GM18907 (cell line): ENCODE results near the gene ERC1.
"Not testable (repeated sequence)": the region's sequence is repeated elsewhere in the genome, so short reads cannot be mapped to it uniquely, and the experiment has no call there.

ENCODE experiments used
- ATAC-seq: cut with Tn5 transposase; IDR thresholded peaks from one replicate; pipeline ENCODE4 v1.9.1; 2021; ENCODE audit warnings: mild to moderate bottlenecking, moderate library complexity; ENCODE audit not compliant: unreplicated experiment

The ERC1 gene

DNA sequence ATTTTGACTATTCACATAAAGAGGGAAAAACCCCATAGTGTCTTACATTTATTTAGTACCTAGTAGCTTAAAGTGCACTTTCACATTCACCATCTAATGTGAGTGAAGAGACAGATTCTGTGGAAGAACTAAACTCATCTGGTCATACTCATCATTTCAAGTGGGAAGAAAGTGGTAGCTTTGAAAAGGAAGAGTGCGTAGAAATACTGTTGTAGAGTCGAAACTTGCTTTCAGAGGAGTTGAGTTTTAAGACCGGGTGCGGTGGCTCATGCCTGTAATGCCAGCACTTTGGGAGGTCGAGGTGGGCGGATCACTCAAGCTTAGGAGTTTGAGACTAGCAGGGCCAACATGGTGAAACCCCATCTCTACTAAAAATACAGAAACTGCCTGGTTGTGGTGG lies 222.2 kb downstream of the ERC1 start:
- no peak for ATAC-seq

DNA sequence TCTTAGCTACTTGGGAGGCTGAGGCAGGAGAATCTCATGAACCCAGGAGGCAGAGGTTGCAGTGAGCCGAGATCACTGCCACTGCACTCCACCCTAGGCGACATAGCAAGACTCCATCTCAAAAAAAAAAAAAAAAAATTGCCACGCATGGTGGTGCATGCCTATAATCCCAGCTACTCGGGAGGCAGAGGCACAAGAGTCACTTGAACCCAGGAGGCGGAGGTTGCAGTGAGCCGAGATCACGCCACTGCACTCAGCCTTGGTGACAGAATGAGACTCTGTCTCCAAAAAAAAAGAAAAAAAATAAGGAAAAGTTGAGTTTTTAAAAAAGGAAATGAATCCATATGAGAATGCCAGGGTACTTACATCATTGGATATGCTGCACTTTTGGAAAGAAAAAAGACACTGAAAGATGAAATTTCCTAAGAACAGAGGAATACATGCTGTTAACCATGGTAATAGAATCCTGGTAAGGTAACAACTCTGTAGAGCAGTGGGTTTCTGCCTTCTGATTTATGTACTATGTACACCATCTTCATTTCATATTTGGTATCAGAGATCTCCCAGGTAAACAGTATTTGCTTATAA lies 222.7 kb downstream of the ERC1 start:
- ATAC-seq = no peak

DNA sequence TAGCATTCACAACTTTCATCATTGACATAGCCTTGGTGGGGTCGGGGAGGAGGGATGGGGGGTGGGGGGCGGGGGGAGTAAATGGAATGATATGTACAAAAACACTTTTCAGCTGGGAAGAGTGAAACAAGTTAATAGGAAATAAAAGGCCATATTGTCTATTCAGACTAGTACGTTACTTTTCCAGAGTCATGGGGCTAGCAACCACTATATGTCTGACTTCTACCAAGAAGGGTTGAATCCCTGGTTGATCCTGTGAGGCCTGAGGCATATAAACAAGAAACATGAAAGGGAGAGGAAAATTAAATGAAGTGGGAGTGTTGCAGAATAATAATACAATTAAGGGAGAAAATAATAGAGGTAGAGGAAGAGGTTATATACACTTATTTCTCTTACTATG lies 225.5 kb downstream of the ERC1 start:
- no peak for ATAC-seq

DNA sequence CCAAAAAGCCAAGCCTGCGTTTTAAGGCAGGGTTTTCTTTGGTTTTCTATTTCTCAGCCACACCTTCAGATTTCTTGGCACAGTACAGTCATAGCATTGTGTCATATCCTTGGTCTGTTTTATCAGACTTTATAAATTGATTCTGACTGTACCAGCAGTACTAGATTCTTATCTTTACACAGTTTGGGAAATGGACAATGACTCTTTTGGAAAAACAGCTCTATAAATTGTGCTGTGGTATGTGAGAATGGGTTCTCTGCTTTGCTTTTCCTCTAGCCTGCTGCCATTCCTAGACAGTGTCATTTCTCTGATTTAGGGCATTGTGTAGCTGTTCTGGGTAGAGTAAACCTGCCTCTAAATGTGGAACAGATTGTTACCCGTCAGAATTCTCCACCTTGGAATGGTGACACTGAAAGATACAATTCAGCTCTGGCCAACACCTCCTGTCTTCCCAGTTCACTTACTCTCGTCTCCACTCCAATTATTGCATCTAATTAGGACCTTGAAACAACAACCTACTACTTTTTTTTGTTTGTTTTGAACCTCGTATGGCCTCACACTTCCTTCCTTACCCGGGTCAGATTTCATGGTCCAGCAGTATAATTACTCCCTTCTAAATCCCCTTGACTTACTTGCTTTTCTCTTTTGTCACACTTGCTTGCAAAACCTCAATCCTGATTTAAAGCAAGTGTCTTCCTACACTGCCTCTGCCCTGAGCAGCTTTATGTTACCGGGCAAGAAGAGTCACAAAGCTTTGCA lies 226.3 kb downstream of the ERC1 start:
- no peak for ATAC-seq

DNA sequence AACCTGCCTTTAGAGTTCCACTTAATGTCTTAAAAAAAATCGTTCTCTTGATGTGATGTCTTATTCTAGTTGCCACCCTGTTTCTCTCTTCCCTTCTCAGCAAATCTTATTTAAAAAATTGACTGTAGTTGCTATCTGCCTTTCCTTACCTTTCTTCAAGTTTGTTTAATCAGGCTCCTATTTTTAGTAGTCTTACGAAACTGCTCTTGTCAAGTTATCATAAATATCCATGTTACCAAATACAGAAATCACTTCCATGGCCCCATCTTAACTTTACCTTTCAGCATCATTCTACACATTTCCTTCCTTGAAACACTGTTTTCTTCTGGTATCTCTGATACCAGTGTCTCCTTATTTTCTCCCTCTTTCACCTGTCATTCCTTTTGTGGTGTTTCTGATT lies 227.3 kb downstream of the ERC1 start:
- no peak for ATAC-seq

DNA sequence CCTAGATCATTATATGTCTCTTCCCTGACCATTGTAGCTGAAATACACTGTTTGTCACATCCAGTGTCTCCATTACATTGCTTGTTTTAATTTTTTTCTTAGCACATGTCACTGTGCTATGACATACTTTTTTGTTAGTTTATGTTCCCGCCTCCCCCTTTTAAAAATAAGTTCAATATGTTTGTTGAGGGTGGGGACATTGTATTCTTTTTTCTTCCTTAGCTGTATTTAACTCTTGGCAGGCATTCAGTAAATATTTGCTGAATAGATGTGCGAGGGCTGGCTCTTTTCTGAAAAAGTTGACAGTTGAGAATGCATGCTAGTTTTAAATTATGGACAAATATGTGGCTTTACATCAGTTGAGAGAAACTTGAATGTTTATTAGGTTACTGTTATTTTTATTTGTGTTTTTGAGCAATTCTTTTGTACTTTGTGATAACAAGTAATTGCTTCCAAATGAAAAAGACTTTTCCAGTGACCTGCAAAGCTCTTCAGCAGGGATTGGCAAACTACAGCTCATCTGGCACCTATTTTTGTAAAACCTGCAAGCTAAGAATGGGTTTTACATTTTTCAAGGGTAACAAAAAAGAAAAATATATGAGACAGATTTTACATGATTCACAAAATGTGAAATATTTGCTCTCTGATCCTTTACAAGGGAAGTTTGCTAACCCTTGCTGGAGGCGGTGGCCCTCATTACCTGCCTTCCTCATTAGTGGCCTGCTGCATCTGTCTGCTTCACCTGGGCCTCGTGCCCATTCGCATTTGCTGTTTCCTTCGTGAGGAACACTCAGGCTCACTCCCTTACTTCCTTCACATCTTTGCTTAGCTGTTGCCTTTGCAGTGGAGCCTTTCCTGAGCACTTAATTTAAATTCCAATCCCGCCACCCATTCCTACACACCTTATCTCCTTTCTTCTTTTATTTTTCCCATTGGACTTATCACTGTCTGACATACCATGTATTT lies 229.4 kb downstream of the ERC1 start:
- ATAC-seq = no peak

- no peak for ATAC-seq
Measured at GRCh38 chr12:1222858-1223639, 232.0 kb downstream of the ERC1 start.

- no peak for ATAC-seq
Measured at GRCh38 chr12:1226951-1227350, 235.9 kb downstream of the ERC1 start.

- ATAC-seq = no peak
Measured at GRCh38 chr12:1234073-1234472, 243.1 kb downstream of the ERC1 start.

- ATAC-seq = no peak
Measured at GRCh38 chr12:1246637-1247036, 255.6 kb downstream of the ERC1 start.

GRCh38 chr12:1250641-1251040 lies 259.6 kb downstream of the ERC1 start:
- no peak for ATAC-seq

DNA sequence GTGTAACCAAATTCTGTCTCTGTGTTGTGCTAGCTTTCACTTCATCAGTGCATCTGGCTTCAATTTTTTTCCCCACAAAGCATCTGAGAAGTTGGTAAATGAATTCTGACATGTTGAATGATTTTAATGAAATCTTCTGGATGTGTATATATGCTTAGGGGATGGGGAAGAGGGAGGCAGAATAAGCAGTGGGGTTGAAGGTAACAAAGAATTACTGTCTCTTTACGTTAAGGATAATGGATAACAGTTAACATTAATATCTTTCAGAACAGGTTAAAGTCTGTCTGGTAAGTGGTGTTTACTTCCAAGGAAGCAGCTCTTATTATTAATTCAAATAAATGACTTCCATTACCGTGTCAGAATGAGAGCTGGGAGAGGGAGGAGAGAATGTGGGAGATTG lies 261.7 kb downstream of the ERC1 start:
- no peak for ATAC-seq

DNA sequence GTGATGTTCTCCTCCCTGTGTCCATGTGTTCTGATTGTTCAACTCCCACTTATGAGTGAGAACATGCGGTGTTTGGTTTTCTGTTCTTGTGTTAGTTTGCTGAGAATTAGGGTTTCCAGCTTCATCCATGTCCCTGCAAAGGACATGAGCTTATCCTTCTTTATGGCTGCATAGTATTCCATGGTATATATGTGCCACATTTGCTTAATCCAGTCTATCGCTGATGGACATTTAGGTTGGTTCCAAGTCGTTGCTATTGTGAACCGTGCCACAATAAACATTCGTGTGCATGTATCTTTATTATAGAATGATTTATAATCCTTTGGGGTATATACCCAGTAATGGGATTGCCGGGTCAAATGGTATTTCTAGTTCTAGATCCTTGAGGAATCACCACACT lies 264.1 kb downstream of the ERC1 start:
- ATAC-seq = not testable (repeated sequence)

GRCh38 chr12:1255854-1256253 lies 264.8 kb downstream of the ERC1 start:
- not testable (repeated sequence) for ATAC-seq

GRCh38 chr12:1256285-1256684 lies 265.3 kb downstream of the ERC1 start:
- no peak for ATAC-seq

DNA sequence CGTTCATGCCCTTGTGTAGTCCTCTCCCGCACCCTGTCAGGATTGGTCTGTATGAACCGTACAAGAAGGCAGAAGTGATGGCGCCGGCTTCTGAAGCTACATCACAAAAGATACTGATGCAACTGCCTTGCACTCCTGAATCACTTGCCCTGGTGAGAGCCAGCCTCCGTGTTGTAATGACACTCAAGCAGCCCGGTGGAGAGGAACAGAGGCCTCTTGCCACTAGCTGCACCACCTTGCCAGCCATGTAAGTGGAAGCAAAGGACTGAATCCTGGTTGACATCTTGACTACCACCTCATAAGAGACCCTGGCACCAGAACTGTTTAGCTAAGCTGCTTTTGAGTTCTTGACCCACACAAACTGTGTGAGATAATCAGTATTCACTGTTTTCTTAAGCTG lies 266.0 kb downstream of the ERC1 start:
- ATAC-seq = no peak

GRCh38 chr12:1262011-1262410 lies 271.0 kb downstream of the ERC1 start:
- no peak for ATAC-seq

GRCh38 chr12:1267243-1267642 lies 276.2 kb downstream of the ERC1 start:
- no peak for ATAC-seq

DNA sequence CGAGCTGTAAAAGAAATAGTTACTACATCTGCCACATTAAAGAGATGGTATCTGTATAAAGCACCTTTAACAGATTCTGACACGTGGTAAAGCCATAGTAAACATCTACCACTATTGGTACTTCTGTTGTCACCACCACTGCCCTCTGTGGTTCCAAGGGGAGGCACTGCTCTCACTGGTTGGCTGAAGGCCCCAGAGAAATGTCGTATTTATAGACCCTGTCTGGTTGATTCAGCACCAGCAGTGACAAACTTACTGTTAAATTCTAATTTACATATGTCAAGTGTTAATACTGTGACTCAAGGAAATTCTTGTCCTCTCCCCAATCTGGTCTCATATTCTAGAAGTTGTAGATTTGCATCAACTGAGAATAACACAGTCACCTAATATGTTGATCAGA lies 281.1 kb downstream of the ERC1 start:
- no peak for ATAC-seq

GRCh38 chr12:1273051-1273450 lies 282.0 kb downstream of the ERC1 start:
- no peak for ATAC-seq

- no peak for ATAC-seq
Measured at GRCh38 chr12:1277905-1278304, 286.9 kb downstream of the ERC1 start.
